Glutamatergic neuron (in vitro differentiated cells): ENCODE results near the gene MRPS6. TPM values are rescaled to one million over a fixed set of nuclear protein-coding genes. Genes with fewer than 3 reads are reported as not detected.

Experiments used
- DNase-seq: peaks from one replicate; pipeline ENCODE4 v3.0.0; 2022
- H3K27ac Mint-ChIP-seq: one replicate; pipeline ENCODE4 v1.8.0; 2020; ENCODE audit warnings: mild to moderate bottlenecking, mixed read lengths, inconsistent platforms; ENCODE audit not compliant: unreplicated experiment
- H3K27me3 Mint-ChIP-seq: one replicate; pipeline ENCODE4 v1.8.0; 2020; ENCODE audit warnings: mild to moderate bottlenecking, moderate library complexity, mixed read lengths, inconsistent platforms; ENCODE audit not compliant: unreplicated experiment
- H3K36me3 Mint-ChIP-seq: one replicate; pipeline ENCODE4 v1.8.0; 2020; ENCODE audit warnings: mild to moderate bottlenecking, mixed read lengths, inconsistent platforms; ENCODE audit not compliant: unreplicated experiment
- H3K4me1 Mint-ChIP-seq: one replicate; pipeline ENCODE4 v1.8.0; 2020; ENCODE audit warnings: mild to moderate bottlenecking, low read depth, mixed read lengths, inconsistent platforms; ENCODE audit not compliant: unreplicated experiment
- H3K4me3 Mint-ChIP-seq: one replicate; pipeline ENCODE4 v1.8.0; 2020; ENCODE audit warnings: mild to moderate bottlenecking, mixed read lengths, inconsistent platforms; ENCODE audit not compliant: unreplicated experiment
- H3K9me3 Mint-ChIP-seq: one replicate; pipeline ENCODE4 v1.8.0; 2020; ENCODE audit warnings: mild to moderate bottlenecking, moderate library complexity, mixed read lengths, inconsistent platforms; ENCODE audit not compliant: unreplicated experiment
- CTCF ChIP-seq: fragments of 200-600 bp; sonication (generic); IDR thresholded peaks from one replicate; pipeline ENCODE4 v1.5.0; 2021; ENCODE audit not compliant: partially characterized antibody, unreplicated experiment
- total RNA-seq: library from RNA; stranded (reverse); fragmentation: NEBNext Ultra II Directional; extraction: Animal tissue kit (Norgen Biotek cat#: 25700); gene quantifications from one replicate; pipeline ENCODE4 v1.2.1, GENCODE V29; 2021; ENCODE audit not compliant: unreplicated experiment

Gene MRPS6
- total RNA-seq, 1 donor from 2014 or later = 31.6 TPM

DNA sequence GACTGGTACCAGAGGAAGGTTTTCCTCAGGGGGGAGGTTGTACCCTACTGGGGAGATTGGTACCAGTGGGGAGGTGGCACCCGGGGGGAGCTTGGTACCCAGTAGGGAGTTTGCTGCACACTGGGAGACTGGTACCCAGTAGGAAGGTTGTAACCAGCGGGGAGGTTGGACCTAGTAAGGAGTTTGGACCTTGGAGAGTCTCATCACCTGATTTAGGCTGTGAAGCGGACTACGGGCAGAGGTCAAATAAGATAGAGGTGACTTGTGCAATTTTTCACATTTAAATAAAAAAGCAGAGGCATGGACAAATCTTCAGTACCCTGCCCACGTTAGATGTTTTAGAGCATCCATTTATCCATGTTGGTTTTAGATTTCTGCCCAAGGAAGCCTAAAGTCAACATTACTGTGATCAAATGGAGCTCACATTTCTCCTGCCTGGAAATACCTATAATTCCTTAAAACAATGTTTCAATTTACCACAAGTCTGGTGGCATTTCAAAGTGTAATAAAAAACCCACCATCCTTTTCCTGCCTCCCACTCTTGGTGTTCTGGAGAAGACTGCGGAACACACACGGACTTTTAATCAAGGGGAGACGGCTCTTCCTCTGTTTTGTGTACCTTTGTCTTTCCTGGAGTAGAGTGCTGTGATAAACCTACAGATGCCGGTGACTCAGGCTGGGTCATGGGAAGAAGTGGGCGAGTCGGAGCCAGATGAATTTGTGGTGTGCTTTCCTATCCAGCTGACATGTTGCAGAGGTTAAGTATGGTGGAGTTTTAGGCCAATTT is 36.2 kb upstream of the MRPS6 start:
- no peak for DNase-seq
- TF ChIP-seq CTCF = no peak
- no peaks in the 10 kb centered on the region for H3K36me3 Mint-ChIP-seq
- H3K27me3 Mint-ChIP-seq = no peaks in the 10 kb centered on the region
- no peaks in the 10 kb centered on the region for H3K4me1 Mint-ChIP-seq
- H3K4me3 Mint-ChIP-seq = no peak overlapping the region
- H3K27ac Mint-ChIP-seq = no peak overlapping the region
- H3K9me3 Mint-ChIP-seq = peaks cover 1% of the 10 kb centered on the region

GRCh38 chr21:34039678-34040382 is 33.5 kb upstream of the MRPS6 start:
- H3K27ac Mint-ChIP-seq = no peak overlapping the region
- peaks cover 1% of the 10 kb centered on the region for H3K9me3 Mint-ChIP-seq
- TF ChIP-seq CTCF = no peak
- no peak overlapping the region for H3K4me3 Mint-ChIP-seq
- DNase-seq = no peak
- H3K4me1 Mint-ChIP-seq = no peaks in the 10 kb centered on the region
- no peaks in the 10 kb centered on the region for H3K36me3 Mint-ChIP-seq
- H3K27me3 Mint-ChIP-seq = no peaks in the 10 kb centered on the region

DNA sequence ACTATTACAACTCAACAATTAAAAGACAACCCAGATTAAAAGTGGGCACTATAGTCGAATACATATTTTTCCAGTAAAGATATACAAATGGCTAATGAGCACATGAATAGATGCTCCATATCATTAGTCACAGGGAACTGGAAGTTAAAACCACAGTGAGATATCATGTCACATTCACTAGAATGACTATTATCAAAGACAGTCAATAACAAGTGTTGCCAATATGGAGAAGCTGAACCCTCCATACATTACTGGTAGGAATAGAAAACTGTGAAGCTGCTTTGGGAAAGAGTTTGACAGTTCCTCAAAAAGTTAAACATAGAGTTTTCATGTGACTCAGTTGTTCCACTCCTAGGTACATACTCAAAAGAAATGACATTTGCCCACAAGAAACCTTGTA is 30.6 kb upstream of the MRPS6 start:
- TF ChIP-seq CTCF = no peak
- Mint-ChIP-seq H3K36me3 (no peaks in the 10 kb centered on the region), H3K4me3 (no peak overlapping the region), H3K27me3 (no peaks in the 10 kb centered on the region), H3K9me3 (peaks cover 2% of the 10 kb centered on the region), H3K4me1 (no peaks in the 10 kb centered on the region), H3K27ac (no peak overlapping the region)
- DNase-seq = no peak

GRCh38 chr21:34043333-34043732 is 30.0 kb upstream of the MRPS6 start:
- no peak overlapping the region for H3K4me3 Mint-ChIP-seq
- peaks cover 2% of the 10 kb centered on the region for H3K9me3 Mint-ChIP-seq
- TF ChIP-seq CTCF = no peak
- H3K27me3 Mint-ChIP-seq = no peaks in the 10 kb centered on the region
- no peak overlapping the region for H3K27ac Mint-ChIP-seq
- no peaks in the 10 kb centered on the region for H3K36me3 Mint-ChIP-seq
- no peak for DNase-seq
- H3K4me1 Mint-ChIP-seq = no peaks in the 10 kb centered on the region

GRCh38 chr21:34046917-34047316 is 26.5 kb upstream of the MRPS6 start:
- peaks cover 2% of the 10 kb centered on the region for H3K9me3 Mint-ChIP-seq
- H3K27ac Mint-ChIP-seq = no peak overlapping the region
- H3K36me3 Mint-ChIP-seq = no peaks in the 10 kb centered on the region
- H3K4me3 Mint-ChIP-seq = no peak overlapping the region
- no peaks in the 10 kb centered on the region for H3K4me1 Mint-ChIP-seq
- H3K27me3 Mint-ChIP-seq = peaks cover 2% of the 10 kb centered on the region
- DNase-seq = no peak
- no peak for TF ChIP-seq CTCF
